Mucosa of descending colon (tissue), 3 donors: Measurements from ENCODE around the gene GLIPR1. TPM values are rescaled to one million over a fixed set of nuclear protein-coding genes. Genes with fewer than 3 reads are reported as not detected.

Experiments
- ATAC-seq: fragments of 200-7000 bp; cut with Tn5 transposase; one replicate; pipeline ENCODE4 v1.9.1; 2020; ENCODE audit warnings: mild to moderate bottlenecking, moderate library complexity
- DNase-seq, 3 donors: peaks; one replicate each; pipeline ENCODE4 v3.0.0-alpha.2; 2020
- H3K36me3 ChIP-seq: fragments of 200-600 bp; one replicate; pipeline ENCODE4 v1.8.0; 2021; ENCODE audit warnings: low read depth, mild to moderate bottlenecking
- H3K4me1 ChIP-seq: fragments of 200-600 bp; one replicate; pipeline ENCODE4 v1.8.0; 2021; ENCODE audit warnings: low read depth, mild to moderate bottlenecking
- H3K4me3 ChIP-seq: fragments of 200-600 bp; one replicate; pipeline ENCODE4 v1.8.0; 2021; ENCODE audit warnings: mild to moderate bottlenecking
- H3K9me3 ChIP-seq: fragments of 200-600 bp; one replicate; pipeline ENCODE4 v1.8.0; 2021; ENCODE audit warnings: mild to moderate bottlenecking
- CTCF ChIP-seq: fragments of 200-600 bp; IDR thresholded peaks from one replicate; pipeline ENCODE4 v1.8.0; 2022; ENCODE audit warnings: antibody characterized with exemption, mild to moderate bottlenecking
- intact Hi-C, 2 donors: fragments of 100-400 bp; cut with DNase I in 1 of 2; cut with micrococcal nuclease in 1 of 2; formaldehyde crosslinking; loops; one replicate each; pipeline versions ENCODE4 v1.11.0 to v1.11.1; 2022; cut with DNase I, micrococcal nuclease
- total RNA-seq, 3 donors: library from RNA; stranded (reverse); fragmentation: NEBNext Ultra II Directional in 2 of 3; extraction: Animal tissue kit (Norgen Biotek cat#: 25700) in 2 of 3; gene quantifications; one replicate each; pipeline versions ENCODE4 v1.2.1 to v1.2.4, GENCODE V29; 2021 to 2023
- donor health status: DM: no; HTN: no; CAD: no; lungs with moderate emphysema.
- donor health status: DM: no; HTN: no; CAD: no.
- donor health status: DM: no; HTN: yes; CAD: no.

The GLIPR1 gene
- total RNA-seq, 3 donors from 2014 or later = 3.8 to 20.1 (median 10.1) TPM

GRCh38 chr12:75526655-75527511, 46.3 kb downstream of the GLIPR1 start:
- H3K4me1 ChIP-seq = no peaks in the 10 kb centered on the region
- peak; percentile 35 for TF ChIP-seq CTCF
- ATAC-seq (peak; percentile 48), DNase-seq (peak in 2 of 3 donors; percentile 8 to 23)
- no peaks in the 10 kb centered on the region for H3K36me3 ChIP-seq
- no peak overlapping the region for H3K4me3 ChIP-seq
- H3K9me3 ChIP-seq = no peaks in the 10 kb centered on the region
- intact Hi-C loops = loop anchor here (5.0 to 10.0 kb wide), 2 partner anchors 508 to 510 kb away; partner anchors contain the start of gene PHLDA1 (in 1 of the 2)

- H3K4me1 ChIP-seq = no peaks in the 10 kb centered on the region
- DNase-seq (no peak), ATAC-seq (peak; percentile 28)
- H3K36me3 ChIP-seq = no peaks in the 10 kb centered on the region
- no peak overlapping the region for H3K4me3 ChIP-seq
- no peaks in the 10 kb centered on the region for H3K9me3 ChIP-seq
- TF ChIP-seq CTCF = no peak
- intact Hi-C loops = loop anchor here (5.0 to 10.0 kb wide), 2 partner anchors 507 to 509 kb away; partner anchors contain the start of gene PHLDA1 (in 1 of the 2)
Observed at GRCh38 chr12:75528272-75528671, 47.7 kb downstream of the GLIPR1 start.

- no peaks in the 10 kb centered on the region for H3K36me3 ChIP-seq
- ATAC-seq (no peak), DNase-seq (no peak)
- no peaks in the 10 kb centered on the region for H3K9me3 ChIP-seq
- H3K4me3 ChIP-seq = no peak overlapping the region
- no peak for TF ChIP-seq CTCF
- H3K4me1 ChIP-seq = no peaks in the 10 kb centered on the region
- intact Hi-C loops = loop anchor here (5.0 to 10.0 kb wide), 2 partner anchors 506 to 509 kb away; partner anchors contain the start of gene PHLDA1 (in 1 of the 2)
Observed at GRCh38 chr12:75528692-75529091, 48.1 kb downstream of the GLIPR1 start.

- DNase-seq = no peak
- intact Hi-C loops = loop anchor here (5.0 to 10.0 kb wide), 2 partner anchors 505 to 508 kb away; partner anchors contain the start of gene PHLDA1 (in 1 of the 2)
- Histone ChIP-seq H3K4me3 (no peak overlapping the region), H3K9me3 (no peaks in the 10 kb centered on the region), H3K36me3 (no peaks in the 10 kb centered on the region), H3K4me1 (no peaks in the 10 kb centered on the region)
- TF ChIP-seq CTCF = no peak
- no peak for ATAC-seq
Observed at GRCh38 chr12:75529316-75529715, 48.8 kb downstream of the GLIPR1 start.

- Histone ChIP-seq H3K36me3 (no peaks in the 10 kb centered on the region), H3K4me1 (no peaks in the 10 kb centered on the region), H3K9me3 (no peaks in the 10 kb centered on the region), H3K4me3 (no peak overlapping the region)
- DNase-seq = no peak
- TF ChIP-seq CTCF = no peak
- intact Hi-C loops = loop anchor here (5.0 to 10.0 kb wide), 2 partner anchors 505 to 507 kb away; partner anchors contain the start of gene PHLDA1 (in 1 of the 2)
- no peak for ATAC-seq
Observed at GRCh38 chr12:75529826-75530225, 49.3 kb downstream of the GLIPR1 start.
